COR-L47 (cell line): ENCODE measurements around the gene FAM3D.
"Not testable (repeated sequence)": the region's sequence is repeated elsewhere in the genome, so short reads cannot be mapped to it uniquely, and the experiment has no call there.

ENCODE experiments used
- DNase-seq: peaks from one replicate; lab custom pipeline; 2025; lab: John Stamatoyannopoulos, UW

The FAM3D gene, protein sequence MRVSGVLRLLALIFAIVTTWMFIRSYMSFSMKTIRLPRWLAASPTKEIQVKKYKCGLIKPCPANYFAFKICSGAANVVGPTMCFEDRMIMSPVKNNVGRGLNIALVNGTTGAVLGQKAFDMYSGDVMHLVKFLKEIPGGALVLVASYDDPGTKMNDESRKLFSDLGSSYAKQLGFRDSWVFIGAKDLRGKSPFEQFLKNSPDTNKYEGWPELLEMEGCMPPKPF

DNA sequence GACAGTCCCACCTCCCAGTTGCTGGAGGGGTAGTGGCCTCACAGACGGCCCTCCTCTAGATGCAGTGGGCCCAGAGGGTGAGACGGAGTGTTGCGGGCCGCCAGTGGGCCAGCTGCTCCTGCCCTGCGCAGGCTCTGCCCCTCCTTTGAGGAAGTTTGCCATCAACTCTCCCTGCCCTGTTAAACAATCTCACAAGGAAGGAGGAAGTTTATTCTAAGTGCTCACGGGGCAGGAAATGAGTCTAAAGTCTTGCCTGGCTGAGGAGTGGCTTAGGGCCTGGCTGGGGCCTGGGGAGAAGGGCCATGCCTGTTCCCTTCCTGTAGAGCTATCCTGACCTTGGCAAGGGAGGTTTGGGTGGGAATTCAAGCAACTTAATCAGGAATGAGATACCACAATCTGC, at the start of gene FAM3D:
Gene FAM3D (minus strand): TSS at position 92 of the 400 bp plus-strand sequence. CDS start 11,211 bp downstream, outside the sequence.
- no peak for DNase-seq

DNA sequence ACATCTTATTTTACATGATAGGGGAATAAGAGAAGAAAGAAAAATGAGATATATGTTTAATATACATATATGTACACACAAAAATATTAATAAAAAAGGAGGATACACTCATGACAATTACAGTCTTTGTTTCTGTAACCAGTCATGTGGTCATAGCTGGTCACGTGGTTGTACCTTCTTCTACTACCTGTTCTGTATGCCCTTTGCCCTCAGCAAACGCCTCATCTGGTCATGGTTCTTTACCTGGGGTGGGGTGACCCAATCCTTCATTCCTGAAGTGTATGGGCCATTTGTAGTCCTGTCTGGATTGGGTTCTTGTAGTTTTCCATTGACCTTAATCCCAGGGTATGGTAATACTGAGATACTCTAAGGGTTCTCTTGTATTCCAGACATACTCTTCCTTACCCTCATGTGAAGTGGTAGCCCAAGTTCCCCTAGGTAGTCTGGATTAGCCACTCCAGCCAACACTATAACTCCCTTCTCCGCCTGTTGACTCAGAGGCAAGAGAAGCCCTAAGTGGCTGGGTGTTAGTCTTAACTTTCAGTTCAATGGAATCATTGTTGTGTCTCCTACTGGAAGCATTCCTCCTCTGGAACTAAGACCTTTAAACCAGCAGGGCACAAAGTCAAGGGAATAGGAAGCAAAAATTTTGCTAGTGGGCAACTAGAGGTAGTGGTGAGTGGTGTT, 47.3 kb upstream of the FAM3D start:
- DNase-seq: no peak

DNA sequence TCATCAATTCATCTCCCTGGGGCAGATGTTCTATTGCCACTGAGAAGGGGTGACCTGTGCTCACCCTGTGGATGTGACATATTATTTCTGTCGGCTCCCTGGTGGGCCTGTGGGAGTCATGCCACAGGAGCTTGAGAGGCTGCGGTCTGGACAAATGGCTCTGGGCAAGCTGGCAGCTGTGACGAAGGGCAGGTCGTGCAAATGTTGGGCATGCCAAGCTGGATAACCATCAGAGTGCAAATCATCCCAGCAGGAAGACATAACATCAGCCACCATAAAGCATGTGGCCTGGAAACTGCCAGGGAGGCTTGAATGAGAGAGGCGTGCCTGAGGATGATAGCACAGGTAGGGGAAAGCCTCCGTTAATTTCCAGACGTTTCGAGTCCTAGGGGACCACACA, 45.3 kb upstream of the FAM3D start:
- DNase-seq: peak; percentile 3

GRCh38 chr3:58708983-58709382, 42.4 kb upstream of the FAM3D start:
- not testable (repeated sequence) for DNase-seq

- no peak for DNase-seq
Measured at GRCh38 chr3:58708116-58708791, 41.7 kb upstream of the FAM3D start.

- no peak for DNase-seq
Measured at GRCh38 chr3:58707390-58707930, 40.9 kb upstream of the FAM3D start.

- DNase-seq: no peak
Measured at GRCh38 chr3:58706395-58707167, 40.0 kb upstream of the FAM3D start.

GRCh38 chr3:58704745-58705144, 38.2 kb upstream of the FAM3D start:
- DNase-seq: no peak

DNA sequence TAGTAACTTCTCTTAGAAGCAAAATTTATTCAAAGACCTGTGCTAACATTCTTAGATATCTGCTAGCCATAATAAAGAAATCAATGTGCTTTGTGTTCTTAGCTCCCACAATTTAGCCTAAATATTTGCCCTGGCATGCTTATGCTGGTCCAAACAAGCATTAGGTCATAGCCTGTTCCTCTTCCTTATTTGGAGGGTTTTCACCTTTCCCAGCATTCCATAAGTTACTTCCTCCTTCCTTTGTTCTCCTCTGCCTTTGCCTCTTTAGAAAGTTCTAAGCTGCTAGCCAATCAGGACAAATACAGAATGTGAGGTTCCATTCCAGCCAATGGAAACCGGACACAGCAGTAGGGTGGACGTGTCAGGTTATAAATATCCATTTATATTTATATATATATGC, 37.7 kb upstream of the FAM3D start:
- DNase-seq: not testable (repeated sequence)

- no peak for DNase-seq
Measured at GRCh38 chr3:58698246-58698645, 31.7 kb upstream of the FAM3D start.

DNA sequence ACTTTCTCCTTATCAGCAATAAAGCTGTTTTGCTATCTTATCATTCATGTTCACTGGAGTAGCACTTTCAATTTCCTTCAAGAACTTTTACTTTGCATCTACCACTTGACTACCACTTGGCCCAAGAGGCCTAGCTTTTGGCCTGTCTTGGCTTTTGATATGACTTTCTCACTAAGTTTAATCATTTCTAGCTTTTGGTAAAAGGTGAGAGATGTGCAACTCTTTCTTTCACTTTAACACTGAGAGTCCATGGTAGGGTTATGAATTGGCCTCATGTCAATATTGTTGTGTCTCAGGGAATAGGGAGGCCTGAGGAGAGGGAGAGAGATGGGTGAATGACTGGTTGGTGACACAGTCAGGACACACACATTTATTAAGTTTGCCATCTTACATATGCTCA, 31.0 kb upstream of the FAM3D start:
- DNase-seq: no peak

GRCh38 chr3:58696813-58697212, 30.2 kb upstream of the FAM3D start:
- not testable (repeated sequence) for DNase-seq

DNA sequence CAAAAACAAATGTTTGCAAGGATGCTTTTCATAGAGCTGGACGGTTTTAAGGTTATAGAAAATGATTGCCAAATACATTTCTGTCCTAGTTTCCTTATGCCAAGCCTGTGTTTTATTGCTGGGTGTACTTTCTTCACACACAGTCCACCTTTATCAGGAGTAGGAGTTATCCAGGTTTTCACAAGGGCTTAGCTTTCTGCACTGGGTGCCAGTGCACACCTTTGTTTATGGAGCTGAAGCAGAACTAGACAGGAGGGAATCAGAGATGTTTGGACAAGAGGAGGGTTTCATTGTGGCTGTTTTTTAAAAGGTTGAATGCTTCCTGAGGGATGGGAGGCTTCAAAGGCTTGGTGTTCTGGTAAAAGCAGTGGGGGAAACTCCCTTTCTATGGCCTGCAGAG, 29.5 kb upstream of the FAM3D start:
- no peak for DNase-seq

DNA sequence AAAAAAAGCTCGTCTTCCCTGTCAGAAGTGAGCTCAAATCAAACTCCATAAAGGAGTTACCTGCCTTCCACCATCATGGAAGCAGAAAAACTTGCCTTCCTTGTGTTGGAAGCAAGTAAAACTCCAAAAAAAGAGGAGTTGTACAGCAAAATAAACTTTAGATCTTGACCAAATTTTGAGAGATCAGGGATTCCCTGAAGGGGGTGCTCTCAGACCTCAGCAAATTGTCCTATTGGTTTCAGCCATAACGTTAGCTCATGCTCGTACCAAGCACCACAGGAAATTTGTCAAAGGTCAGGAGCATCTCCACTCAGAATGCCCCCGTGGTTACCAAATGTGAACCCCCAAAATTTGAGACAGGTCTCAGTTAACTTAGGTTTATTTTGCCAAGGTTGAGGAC, 28.7 kb upstream of the FAM3D start:
- DNase-seq: not testable (repeated sequence)

DNA sequence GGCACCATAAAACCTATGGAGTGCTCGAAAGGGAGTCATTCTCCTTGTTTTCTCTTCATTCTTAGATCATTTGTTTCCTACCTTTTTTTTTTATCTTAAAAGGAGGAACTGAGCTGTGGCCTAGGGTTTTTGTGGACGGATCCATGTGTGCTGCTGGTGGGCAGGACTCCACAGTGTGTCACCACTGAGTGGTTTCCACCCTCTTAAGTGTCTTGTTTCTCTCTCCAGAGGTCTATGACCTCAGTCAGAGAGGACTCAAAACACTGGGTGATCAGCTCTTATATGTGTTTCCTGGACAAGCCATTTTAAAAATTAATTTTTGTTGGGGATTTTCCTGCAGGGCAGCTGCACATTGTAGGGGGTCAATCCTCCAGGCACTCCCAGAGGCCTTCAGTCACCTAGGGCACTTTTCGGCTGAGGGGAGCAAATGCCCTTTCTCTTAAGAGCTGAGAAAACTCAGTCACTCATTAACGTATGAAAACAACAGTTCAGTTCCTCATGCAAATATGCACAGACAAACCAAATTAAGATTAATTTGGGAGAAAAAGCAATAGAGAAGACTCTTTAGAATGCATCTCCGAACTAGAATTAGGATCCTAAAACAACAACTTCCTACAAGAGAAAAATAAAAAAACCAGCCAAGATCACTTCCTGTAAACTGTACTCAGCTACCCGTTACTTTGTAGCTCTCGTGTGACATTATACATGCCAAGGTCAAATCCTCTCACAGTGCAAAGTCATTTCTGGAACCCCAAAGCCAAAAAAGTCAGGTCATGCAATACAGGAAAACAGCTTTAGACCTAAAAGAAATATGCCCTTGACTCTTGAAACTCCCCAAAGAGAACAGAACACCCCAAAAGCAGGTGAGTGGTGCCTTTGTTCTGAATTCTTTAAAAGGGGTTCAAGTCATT, 27.6 kb upstream of the FAM3D start:
- no peak for DNase-seq

GRCh38 chr3:58692484-58692883, 25.9 kb upstream of the FAM3D start:
- no peak for DNase-seq

DNA sequence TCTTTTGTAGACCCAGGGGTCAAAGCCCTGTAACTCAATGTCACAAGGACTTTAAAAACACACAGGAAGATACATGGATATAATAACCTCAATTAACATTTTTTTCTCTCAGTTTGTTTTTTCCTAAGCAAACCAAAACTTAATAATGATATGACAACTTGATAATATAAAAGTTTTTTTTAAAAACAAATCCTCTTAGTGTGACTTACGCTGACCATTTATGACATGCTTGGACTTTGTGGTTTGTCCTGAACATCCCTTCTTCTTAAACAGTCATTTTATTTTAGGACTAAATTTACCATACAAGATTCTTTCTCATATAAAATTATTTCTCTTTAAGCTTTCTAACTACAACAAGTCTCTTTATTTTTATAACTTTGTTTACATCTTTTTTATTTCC, 25.4 kb upstream of the FAM3D start:
- no peak for DNase-seq

GRCh38 chr3:58690490-58690889, 23.9 kb upstream of the FAM3D start:
- DNase-seq: no peak

GRCh38 chr3:58688574-58688973, 22.0 kb upstream of the FAM3D start:
- DNase-seq: peak; percentile 53

GRCh38 chr3:58686847-58687246, 20.3 kb upstream of the FAM3D start:
- DNase-seq: no peak

DNA sequence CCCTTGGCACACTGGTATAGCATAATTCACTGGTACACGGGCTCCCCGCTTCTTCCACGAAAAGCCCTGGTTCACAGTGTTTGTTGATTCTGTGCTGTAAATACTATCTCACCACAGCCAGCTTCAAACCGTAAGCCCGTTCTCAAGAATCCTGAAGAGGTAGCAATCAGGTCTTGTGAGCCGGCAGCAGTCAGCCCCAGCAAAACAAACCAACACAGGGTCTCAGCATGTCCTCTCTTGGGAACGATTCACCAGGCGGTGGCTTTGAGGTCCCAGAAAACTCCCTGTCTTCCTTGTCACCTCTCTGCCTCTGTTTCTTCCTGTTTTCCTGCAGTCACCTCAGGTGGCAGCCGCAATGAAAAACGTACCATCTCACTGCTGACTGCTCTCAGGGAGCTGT, 19.1 kb upstream of the FAM3D start:
- no peak for DNase-seq
